GM12873 (cell line): ENCODE results near the gene ATRNL1.

Experiments used
- CTCF ChIP-seq: IDR thresholded peaks from 2 replicates; pipeline ENCODE4 v1.5.1; 2012; ENCODE audit warnings: low read depth, mild to moderate bottlenecking, moderate library complexity, low read length, control low read depth; ENCODE audit not compliant: insufficient read depth; ENCODE audit errors: missing control alignments

Gene ATRNL1

GRCh38 chr10:115514895-115515294, 421.7 kb downstream of the ATRNL1 start:
- no peak for TF ChIP-seq CTCF

GRCh38 chr10:115525141-115525540, 432.0 kb downstream of the ATRNL1 start:
- TF ChIP-seq CTCF, result no peak

- no peak for TF ChIP-seq CTCF
These were observed 446.1 kb downstream of the ATRNL1 start for GRCh38 chr10:115539142-115539762.

- TF ChIP-seq CTCF, result no peak
These were observed 462.8 kb downstream of the ATRNL1 start for GRCh38 chr10:115555887-115556402.

GRCh38 chr10:115558252-115558651, 465.1 kb downstream of the ATRNL1 start:
- TF ChIP-seq CTCF, result no peak

- no peak for TF ChIP-seq CTCF
These were observed 473.7 kb downstream of the ATRNL1 start for GRCh38 chr10:115566867-115567266.

- TF ChIP-seq CTCF, result peak; percentile 69
These were observed 479.7 kb downstream of the ATRNL1 start for GRCh38 chr10:115572740-115573455.
